ENCODE results near the gene UCN2. TPM values are rescaled to one million over a fixed set of nuclear protein-coding genes. Genes with fewer than 3 reads are reported as not detected.

Gene UCN2
- total and polyA plus RNA-seq, 2 donors (not counting 3 experiments of a cell fraction or from before 2014, with no cell fraction given): 0.11 TPM; not detected in 1

DNA sequence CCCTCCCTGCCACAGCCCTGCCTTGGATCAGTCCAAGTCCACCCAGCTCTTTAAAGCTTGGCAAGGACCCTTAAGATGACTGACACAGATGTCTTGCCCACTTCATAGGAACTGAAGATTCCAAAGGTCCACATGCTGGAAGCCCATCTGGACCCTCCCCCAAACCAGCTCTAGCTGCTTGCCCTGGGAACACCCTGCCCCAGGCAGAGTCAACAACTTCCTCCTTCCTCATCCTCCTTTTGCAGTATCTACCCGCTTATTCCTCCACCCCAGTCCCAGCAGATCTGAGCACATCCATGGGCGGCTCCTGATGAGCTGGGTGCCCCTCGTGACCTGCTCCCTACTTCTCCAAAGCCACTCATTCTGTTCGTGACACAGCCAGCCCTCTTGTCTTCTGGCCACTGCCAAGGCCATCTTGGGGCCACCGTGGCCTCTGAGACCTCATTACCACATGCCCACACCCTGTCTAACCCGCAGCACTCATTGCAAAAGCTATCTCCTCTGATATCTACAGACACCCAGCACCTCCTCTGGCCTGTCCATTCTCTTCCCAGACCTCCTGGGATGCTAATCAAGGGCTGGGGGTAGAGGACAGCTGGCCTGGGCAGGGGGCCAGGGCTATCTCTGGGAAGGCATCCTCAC lies 5.0 kb downstream of the UCN2 start:
- Histone ChIP-seq H2AFZ (ENCODE audit: low read depth, low read length) (no peak overlapping the region), H3K79me2 (ENCODE audit: control insufficient read depth, insufficient read depth, low read length) (no peaks in the 10 kb centered on the region), H3K9me3 (replicated peaks; ENCODE audit: control insufficient read depth, insufficient read depth, low read length) (no peaks in the 10 kb centered on the region), H3K27ac (ENCODE audit: insufficient read depth, low read depth, low read length) (no peak overlapping the region), H3K36me3 (ENCODE audit: control insufficient read depth in 2 of 2, extremely low read depth in 1 of 2, insufficient read depth in 2 of 2, low read length in 2 of 2) (no peaks in the 10 kb centered on the region), H3K9me1 (replicated peaks; ENCODE audit: control insufficient read depth, extremely low read depth, insufficient read depth, low read length) (no peaks in the 10 kb centered on the region), H4K20me1 (replicated peaks; ENCODE audit: control insufficient read depth, extremely low read depth, insufficient read depth, low read length) (no peaks in the 10 kb centered on the region), H3K9ac (replicated peaks; ENCODE audit: extremely low read depth, insufficient read depth, low read length) (no peak overlapping the region), H3K4me3 (replicated peaks in 1 of 3; ENCODE audit: insufficient read depth in 1 of 3, low read depth in 1 of 3, low read length in 3 of 3) (no peak overlapping the region), H3K27me3 (ENCODE audit: control insufficient read depth in 2 of 2, insufficient read depth in 2 of 2, low read length in 2 of 2) (no peaks in the 10 kb centered on the region), H3K4me2 (ENCODE audit: insufficient read depth, low read length) (no peak overlapping the region), H3K4me1 (ENCODE audit: control insufficient read depth, extremely low read depth, insufficient read depth, low read length) (peaks cover 15% of the 10 kb centered on the region)
- dilution Hi-C loops (cut with MboI; ENCODE audit: extremely low pct_ligation_motif_present, low sequenced_read_pairs) (no loop called here), intact Hi-C loops (cut with micrococcal nuclease) (loop anchor here (1.0 to 2.0 kb wide), 3 partner anchors 77 to 98 kb away; partner anchors contain the start of gene SLC26A6)
- DNase-seq (ENCODE audit: low read depth, low spot score) (no peak), FAIRE-seq (no peak)
- POLR2A ChIA-PET: no interaction called here
- no peak for TF ChIP-seq POLR2AphosphoS5 (IDR thresholded peaks at IDR 0.05; ENCODE audit: insufficient read depth, low read depth, low read length)
- TF ChIP-seq EZH2 (IDR thresholded peaks at IDR 0.05; ENCODE audit: borderline replicate concordance, low read depth, low read length, severe bottlenecking): no peak
- TF ChIP-seq GATA2 (IDR thresholded peaks at IDR 0.05; ENCODE audit: insufficient read depth, insufficient read length, low read depth, low read length): no peak
- TF ChIP-seq, protein P1, sequence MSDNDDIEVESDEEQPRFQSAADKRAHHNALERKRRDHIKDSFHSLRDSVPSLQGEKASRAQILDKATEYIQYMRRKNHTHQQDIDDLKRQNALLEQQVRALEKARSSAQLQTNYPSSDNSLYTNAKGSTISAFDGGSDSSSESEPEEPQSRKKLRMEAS (IDR thresholded peaks at IDR 0.05; ENCODE audit: insufficient read depth, insufficient read length): no peak
- no peak for TF ChIP-seq JUN (IDR thresholded peaks at IDR 0.05; ENCODE audit: borderline replicate concordance, insufficient read depth, insufficient read length, low read depth)
- TF ChIP-seq POLR2A (IDR thresholded peaks at IDR 0.05; ENCODE audit: low read depth, low read length): no peak
- no peak for TF ChIP-seq FOS (IDR thresholded peaks at IDR 0.05; ENCODE audit: borderline replicate concordance, insufficient read depth, low read length)
- TF ChIP-seq, protein P2, sequence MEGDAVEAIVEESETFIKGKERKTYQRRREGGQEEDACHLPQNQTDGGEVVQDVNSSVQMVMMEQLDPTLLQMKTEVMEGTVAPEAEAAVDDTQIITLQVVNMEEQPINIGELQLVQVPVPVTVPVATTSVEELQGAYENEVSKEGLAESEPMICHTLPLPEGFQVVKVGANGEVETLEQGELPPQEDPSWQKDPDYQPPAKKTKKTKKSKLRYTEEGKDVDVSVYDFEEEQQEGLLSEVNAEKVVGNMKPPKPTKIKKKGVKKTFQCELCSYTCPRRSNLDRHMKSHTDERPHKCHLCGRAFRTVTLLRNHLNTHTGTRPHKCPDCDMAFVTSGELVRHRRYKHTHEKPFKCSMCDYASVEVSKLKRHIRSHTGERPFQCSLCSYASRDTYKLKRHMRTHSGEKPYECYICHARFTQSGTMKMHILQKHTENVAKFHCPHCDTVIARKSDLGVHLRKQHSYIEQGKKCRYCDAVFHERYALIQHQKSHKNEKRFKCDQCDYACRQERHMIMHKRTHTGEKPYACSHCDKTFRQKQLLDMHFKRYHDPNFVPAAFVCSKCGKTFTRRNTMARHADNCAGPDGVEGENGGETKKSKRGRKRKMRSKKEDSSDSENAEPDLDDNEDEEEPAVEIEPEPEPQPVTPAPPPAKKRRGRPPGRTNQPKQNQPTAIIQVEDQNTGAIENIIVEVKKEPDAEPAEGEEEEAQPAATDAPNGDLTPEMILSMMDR (IDR thresholded peaks at IDR 0.05; ENCODE audit: extremely low read depth in 1 of 2, insufficient read depth in 1 of 2, low read depth in 1 of 2, low read length in 2 of 2): no peak
- no peak for TF ChIP-seq MYC (IDR thresholded peaks at IDR 0.05; ENCODE audit: low read depth, low read length)
- no TSS peak for BruUV-seq (replicated peaks)
- CTCF ChIA-PET: interaction anchor here (0.9 to 6.8 kb wide), 19 partner anchors 8 to 364 kb away, joined by 3 to 38 read pairs (median 5); partner anchors contain the start of genes CCDC51, CELSR3, SLC26A6 and TMA7
